Measurements from ENCODE around the gene ALDH1L1.

Gene ALDH1L1

GRCh38 chr3:126053949-126054569, 126.3 kb downstream of the ALDH1L1 start:
- no peak for DNase-seq
- H3K4me3 ChIP-seq (ENCODE audit: low read depth, low read length), result no peak overlapping the region
- H3K9me3 ChIP-seq (ENCODE audit: severe bottlenecking), result no peaks in the 10 kb centered on the region
- no peak for TF ChIP-seq CTCF (IDR thresholded peaks at IDR 0.05; ENCODE audit: low read depth, low read length)
- H3K27me3 ChIP-seq (ENCODE audit: insufficient read depth, low read depth, severe bottlenecking), result no peaks in the 10 kb centered on the region
- no peak overlapping the region for H3K27ac ChIP-seq
- no peaks in the 10 kb centered on the region for H3K36me3 ChIP-seq

Measured in WERI-Rb-1 (cell line).